ENCODE results near the gene CCDC38.
"Not testable (repeated sequence)": the region's sequence is repeated elsewhere in the genome, so short reads cannot be mapped to it uniquely, and the experiment has no call there.

The CCDC38 gene

GRCh38 chr12:95851606-95852005 lies 90.8 kb downstream of the CCDC38 start:
- Mint-ChIP-seq H3K4me3 (no peak overlapping the region), H3K27me3 (ENCODE audit: low read depth) (peaks cover 30% of the 10 kb centered on the region), H3K36me3 (ENCODE audit: low read depth) (no peaks in the 10 kb centered on the region), H3K9me3 (no peaks in the 10 kb centered on the region), H3K27ac (no peak overlapping the region), H3K4me1 (ENCODE audit: low read depth) (peaks cover 2% of the 10 kb centered on the region)

DNA sequence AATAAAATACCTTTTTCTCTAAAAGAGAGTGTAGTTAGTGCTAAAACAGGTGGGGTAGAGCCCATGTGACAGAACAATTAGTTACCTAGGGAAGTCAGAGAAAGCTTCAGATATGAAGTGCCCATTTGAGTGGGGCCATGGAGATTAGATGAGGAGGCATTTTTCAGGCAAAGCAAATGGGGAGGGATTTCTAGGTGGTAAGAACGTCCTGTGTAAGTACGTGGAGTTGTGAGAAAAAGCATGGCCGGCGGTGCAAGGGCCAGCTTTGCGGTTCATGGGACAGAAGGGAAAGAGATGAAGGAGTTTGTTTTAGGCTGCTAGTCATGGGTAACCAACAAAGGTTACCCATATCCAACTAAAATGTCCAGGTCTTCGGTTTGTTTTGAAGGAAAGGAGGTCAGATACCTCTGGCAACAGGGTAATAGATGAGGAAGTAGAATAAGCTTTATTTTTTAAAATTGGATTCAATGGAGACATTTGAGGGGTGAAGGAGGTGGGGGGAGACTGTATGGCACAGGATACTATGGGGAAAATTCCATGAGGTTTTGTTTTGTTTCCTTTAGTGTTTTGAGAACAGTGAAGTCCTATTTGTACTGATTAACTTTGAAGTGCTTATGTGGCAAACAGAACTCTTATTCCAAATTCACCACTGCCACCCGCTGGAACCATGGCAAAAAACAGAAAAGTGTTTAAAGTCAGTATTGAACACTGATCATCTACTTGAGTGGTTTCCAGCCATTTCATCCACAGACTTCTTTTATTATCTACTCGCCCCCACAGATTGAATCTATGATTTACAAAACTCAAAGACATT lies 93.6 kb downstream of the CCDC38 start:
- Mint-ChIP-seq H3K36me3 (ENCODE audit: low read depth) (no peaks in the 10 kb centered on the region), H3K27me3 (ENCODE audit: low read depth) (peaks cover 31% of the 10 kb centered on the region), H3K4me1 (ENCODE audit: low read depth) (no peaks in the 10 kb centered on the region), H3K9me3 (no peaks in the 10 kb centered on the region), H3K27ac (no peak overlapping the region), H3K4me3 (no peak overlapping the region)

DNA sequence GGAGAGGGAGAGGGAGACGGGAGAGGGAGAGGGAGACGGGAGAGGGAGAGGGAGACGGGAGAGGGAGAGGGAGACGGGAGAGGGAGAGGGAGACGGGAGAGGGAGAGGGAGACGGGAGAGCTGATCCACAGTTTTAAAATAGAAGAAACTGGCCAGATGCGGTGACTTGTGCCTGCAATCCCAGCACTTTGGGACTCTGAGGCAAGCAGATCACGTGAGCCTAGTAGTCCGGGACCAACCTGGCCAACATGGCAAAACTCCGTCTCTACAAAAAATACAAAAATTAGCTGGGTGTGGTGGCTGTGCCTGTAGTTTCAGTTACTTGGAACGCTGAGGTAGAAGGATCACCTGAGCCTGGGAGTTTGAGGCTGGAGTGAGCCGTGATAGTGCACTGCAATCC lies 100.0 kb downstream of the CCDC38 start:
- peaks cover 31% of the 10 kb centered on the region for H3K27me3 Mint-ChIP-seq (ENCODE audit: low read depth)
- H3K4me1 Mint-ChIP-seq (ENCODE audit: low read depth); H3K27ac Mint-ChIP-seq; H3K9me3 Mint-ChIP-seq; H3K4me3 Mint-ChIP-seq; H3K36me3 Mint-ChIP-seq (ENCODE audit: low read depth): not testable (repeated sequence)

DNA sequence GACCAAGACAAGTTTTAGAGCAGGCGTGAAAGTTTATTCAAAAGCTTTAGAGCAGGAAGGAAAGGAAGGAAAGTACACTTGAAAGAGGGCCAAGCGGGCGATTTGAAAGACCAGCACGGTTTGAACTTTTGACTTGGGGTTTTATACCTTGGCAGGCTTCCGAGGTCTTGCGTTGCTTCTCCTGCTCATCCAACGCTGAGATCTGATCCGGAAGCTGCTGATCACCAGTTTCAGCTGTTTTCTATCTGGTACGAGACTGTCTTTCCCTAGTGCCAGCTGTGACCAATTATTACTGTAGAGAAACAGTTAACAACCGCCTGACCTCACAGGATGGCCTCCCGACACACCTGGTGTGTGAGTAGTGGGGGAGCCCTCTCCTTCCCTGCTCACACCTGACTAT lies 104.3 kb downstream of the CCDC38 start:
- no peak overlapping the region for H3K27ac Mint-ChIP-seq
- H3K4me1 Mint-ChIP-seq (ENCODE audit: low read depth), result peaks cover 2% of the 10 kb centered on the region
- H3K27me3 Mint-ChIP-seq (ENCODE audit: low read depth), result peaks cover 31% of the 10 kb centered on the region
- H3K4me3 Mint-ChIP-seq, result no peak overlapping the region
- H3K9me3 Mint-ChIP-seq, result no peaks in the 10 kb centered on the region
- H3K36me3 Mint-ChIP-seq (ENCODE audit: low read depth), result no peaks in the 10 kb centered on the region

- H3K4me3 Mint-ChIP-seq, result no peak overlapping the region
- no peaks in the 10 kb centered on the region for H3K9me3 Mint-ChIP-seq
- H3K4me1 Mint-ChIP-seq (ENCODE audit: low read depth), result peaks cover 2% of the 10 kb centered on the region
- peaks cover 27% of the 10 kb centered on the region for H3K27me3 Mint-ChIP-seq (ENCODE audit: low read depth)
- H3K27ac Mint-ChIP-seq, result no peak overlapping the region
- no peaks in the 10 kb centered on the region for H3K36me3 Mint-ChIP-seq (ENCODE audit: low read depth)
These were observed 105.0 kb downstream of the CCDC38 start for GRCh38 chr12:95837240-95838038.

GRCh38 chr12:95836630-95837239 lies 105.7 kb downstream of the CCDC38 start:
- Mint-ChIP-seq H3K27me3 (ENCODE audit: low read depth) (peaks cover 30% of the 10 kb centered on the region), H3K4me1 (ENCODE audit: low read depth) (peaks cover 2% of the 10 kb centered on the region), H3K4me3 (no peak overlapping the region), H3K9me3 (no peaks in the 10 kb centered on the region), H3K27ac (no peak overlapping the region), H3K36me3 (ENCODE audit: low read depth) (no peaks in the 10 kb centered on the region)

DNA sequence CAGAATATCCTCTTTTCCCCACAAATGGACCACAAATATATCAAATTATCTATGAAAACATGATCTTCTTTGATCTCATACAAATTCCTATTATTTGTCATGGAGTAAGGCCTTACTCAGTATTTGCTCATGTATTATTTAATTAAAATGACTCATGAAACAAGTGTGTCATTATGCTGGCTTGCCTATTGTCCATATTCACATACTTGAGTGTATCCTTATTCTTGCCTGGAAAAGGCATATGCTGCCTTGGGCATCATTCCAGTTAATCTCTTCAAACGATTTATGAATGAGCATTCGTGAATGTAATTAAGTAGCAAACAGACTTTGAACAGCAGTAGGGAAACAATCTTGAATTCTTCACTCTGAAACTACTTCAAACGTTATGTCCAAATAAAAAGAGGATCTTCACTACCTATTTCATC lies 106.2 kb downstream of the CCDC38 start:
- Mint-ChIP-seq H3K9me3 (no peaks in the 10 kb centered on the region), H3K27me3 (ENCODE audit: low read depth) (peaks cover 30% of the 10 kb centered on the region), H3K4me1 (ENCODE audit: low read depth) (peaks cover 2% of the 10 kb centered on the region), H3K36me3 (ENCODE audit: low read depth) (no peaks in the 10 kb centered on the region), H3K4me3 (no peak overlapping the region), H3K27ac (no peak overlapping the region)

GRCh38 chr12:95834572-95834971 lies 107.8 kb downstream of the CCDC38 start:
- no peaks in the 10 kb centered on the region for H3K9me3 Mint-ChIP-seq
- H3K4me3 Mint-ChIP-seq, result no peak overlapping the region
- H3K27me3 Mint-ChIP-seq (ENCODE audit: low read depth), result peaks cover 37% of the 10 kb centered on the region
- no peaks in the 10 kb centered on the region for H3K36me3 Mint-ChIP-seq (ENCODE audit: low read depth)
- peaks cover 2% of the 10 kb centered on the region for H3K4me1 Mint-ChIP-seq (ENCODE audit: low read depth)
- H3K27ac Mint-ChIP-seq, result no peak overlapping the region

DNA sequence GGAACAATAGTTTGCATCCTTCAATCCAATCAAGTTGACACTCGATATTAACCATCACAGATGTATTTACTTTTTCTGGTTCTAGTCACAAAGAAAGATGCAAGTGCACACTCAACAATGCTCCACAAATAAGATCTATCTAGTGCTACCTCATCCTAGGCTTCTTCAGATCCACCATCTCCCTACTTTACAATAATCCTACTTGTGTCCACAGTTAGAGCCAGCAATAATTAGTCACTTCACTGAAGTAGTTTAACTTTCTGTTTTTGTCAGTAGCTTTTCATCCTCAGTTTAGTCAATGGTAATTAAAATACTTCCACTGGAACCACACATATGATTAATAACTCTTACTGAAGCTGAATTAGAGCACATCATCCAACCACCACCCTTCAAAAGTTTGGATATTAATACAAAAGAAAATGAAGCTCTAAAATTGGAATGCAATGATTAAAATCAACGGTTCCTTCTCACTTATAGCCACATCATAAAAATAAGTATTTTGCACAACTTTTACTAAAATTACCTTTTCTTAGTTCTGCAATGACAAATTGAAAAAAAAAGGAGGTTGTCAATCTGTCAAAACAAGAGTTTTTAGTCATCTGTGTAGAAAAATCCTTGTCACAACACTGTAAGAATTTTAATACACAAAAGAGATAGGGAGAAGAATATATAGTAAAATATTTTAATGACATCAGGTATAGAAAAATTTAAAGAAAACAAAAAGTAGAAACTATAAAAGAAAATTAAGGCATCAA lies 111.9 kb downstream of the CCDC38 start:
- Mint-ChIP-seq H3K4me3 (no peak overlapping the region), H3K4me1 (ENCODE audit: low read depth) (no peaks in the 10 kb centered on the region), H3K27ac (no peak overlapping the region), H3K36me3 (ENCODE audit: low read depth) (no peaks in the 10 kb centered on the region), H3K27me3 (ENCODE audit: low read depth) (peaks cover 19% of the 10 kb centered on the region), H3K9me3 (no peaks in the 10 kb centered on the region)

GRCh38 chr12:95829395-95829794 lies 113.0 kb downstream of the CCDC38 start:
- no peaks in the 10 kb centered on the region for H3K4me1 Mint-ChIP-seq (ENCODE audit: low read depth)
- H3K4me3 Mint-ChIP-seq, result no peak overlapping the region
- H3K36me3 Mint-ChIP-seq (ENCODE audit: low read depth), result no peaks in the 10 kb centered on the region
- no peaks in the 10 kb centered on the region for H3K9me3 Mint-ChIP-seq
- H3K27me3 Mint-ChIP-seq (ENCODE audit: low read depth), result peaks cover 16% of the 10 kb centered on the region
- no peak overlapping the region for H3K27ac Mint-ChIP-seq

DNA sequence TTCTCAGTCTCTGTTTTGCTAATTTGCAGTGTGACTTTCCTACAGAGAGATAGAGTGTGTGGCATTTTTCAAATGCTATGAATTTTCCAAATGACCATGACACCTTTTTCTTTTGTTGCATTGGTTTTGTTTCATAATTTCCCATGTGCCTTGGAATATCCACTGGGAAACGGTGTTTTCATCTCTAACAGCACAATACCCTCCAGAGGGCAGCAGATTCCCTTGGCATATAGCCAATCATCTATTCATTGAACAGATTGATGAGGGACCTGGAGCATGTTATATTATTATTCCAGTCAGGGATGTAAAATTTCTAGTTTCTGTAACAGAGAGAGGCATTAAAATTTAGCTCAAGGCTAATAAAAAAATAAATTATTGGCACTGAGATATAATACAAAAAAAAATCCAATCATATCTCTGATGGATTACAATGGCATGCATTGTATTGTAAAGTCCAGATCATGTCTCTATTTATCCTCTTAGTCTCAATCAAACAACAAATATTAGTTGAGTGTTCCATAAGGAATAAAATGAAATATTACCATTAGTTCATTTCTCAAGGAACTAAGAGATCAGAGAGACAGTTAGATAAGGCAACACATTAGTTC lies 122.2 kb downstream of the CCDC38 start:
- H3K36me3 Mint-ChIP-seq (ENCODE audit: low read depth), result no peaks in the 10 kb centered on the region
- no peaks in the 10 kb centered on the region for H3K4me1 Mint-ChIP-seq (ENCODE audit: low read depth)
- no peaks in the 10 kb centered on the region for H3K9me3 Mint-ChIP-seq
- no peak overlapping the region for H3K27ac Mint-ChIP-seq
- H3K4me3 Mint-ChIP-seq, result no peak overlapping the region
- H3K27me3 Mint-ChIP-seq (ENCODE audit: low read depth), result peaks cover 21% of the 10 kb centered on the region

All from T-helper 1 cell treated with Interleukin-12 subunit alpha and Interleukin-12 subunit beta and Interleukin-4 antibody, amounts not matched to agents 30 μg/mL and 1 μg/mL, for 36 hours (primary cell).